Parathyroid adenoma (tissue), 2 donors: ENCODE data around the gene RPS3.
"Not testable (repeated sequence)": the region's sequence is repeated elsewhere in the genome, so short reads cannot be mapped to it uniquely, and the experiment has no call there.

Source experiments
- H2AFZ ChIP-seq: fragments of 300-600 bp; sonication (generic); one replicate; pipeline ENCODE4 v1.7.0; 2017; ENCODE audit warnings: antibody characterized with exemption, mild to moderate bottlenecking
- H3K27ac ChIP-seq: fragments of 300-600 bp; sonication (generic); one replicate; pipeline ENCODE4 v1.7.0; 2017
- H3K27me3 ChIP-seq: fragments of 300-600 bp; sonication (generic); one replicate; pipeline ENCODE4 v1.7.0; 2017; ENCODE audit warnings: low read length; ENCODE audit not compliant: control insufficient read depth, insufficient read depth
- H3K36me3 ChIP-seq: fragments of 300-600 bp; sonication (generic); one replicate; pipeline ENCODE4 v1.7.0; 2017; ENCODE audit warnings: low read length; ENCODE audit not compliant: control insufficient read depth, insufficient read depth
- H3K4me1 ChIP-seq: fragments of 300-600 bp; sonication (generic); one replicate; pipeline ENCODE4 v1.7.0; 2017; ENCODE audit warnings: control low read depth
- H3K4me2 ChIP-seq: fragments of 300-600 bp; sonication (generic); one replicate; pipeline ENCODE4 v1.7.0; 2017; ENCODE audit warnings: low read length
- H3K4me3 ChIP-seq: fragments of 300-600 bp; sonication (generic); one replicate; pipeline ENCODE4 v1.7.0; 2017; ENCODE audit warnings: low read depth, low read length
- H3K79me2 ChIP-seq: fragments of 300-600 bp; sonication (generic); one replicate; pipeline ENCODE4 v1.7.0; 2017; ENCODE audit warnings: control low read depth
- H3K9ac ChIP-seq: fragments of 300-600 bp; sonication (generic); one replicate; pipeline ENCODE4 v1.7.0; 2017; ENCODE audit warnings: mild to moderate bottlenecking
- H3K9me3 ChIP-seq: fragments of 300-600 bp; sonication (generic); one replicate; pipeline ENCODE4 v1.7.0; 2017; ENCODE audit warnings: low read length; ENCODE audit not compliant: control insufficient read depth
- CTCF ChIP-seq: fragments of 300-600 bp; sonication (generic); IDR thresholded peaks from one replicate; pipeline ENCODE4 v1.7.0; 2017; ENCODE audit warnings: antibody characterized with exemption, mild to moderate bottlenecking
- donor health status: primary hyperparathyroidism.

The RPS3 gene

GRCh38 chr11:75371949-75372876, 27.1 kb upstream of the RPS3 start:
- Histone ChIP-seq H3K4me3 (no peak overlapping the region), H3K36me3 (no peaks in the 10 kb centered on the region), H3K4me1 (no peaks in the 10 kb centered on the region), H3K9ac (no peak overlapping the region), H3K4me2 (no peak overlapping the region), H3K9me3 (no peaks in the 10 kb centered on the region), H3K79me2 (no peaks in the 10 kb centered on the region), H3K27me3 (no peaks in the 10 kb centered on the region), H2AFZ (no peak overlapping the region), H3K27ac (no peak overlapping the region)
- no peak for TF ChIP-seq CTCF

- Histone ChIP-seq H3K36me3 (no peaks in the 10 kb centered on the region), H3K27me3 (no peaks in the 10 kb centered on the region), H3K4me2 (no peak overlapping the region), H3K9me3 (no peaks in the 10 kb centered on the region), H3K4me1 (no peaks in the 10 kb centered on the region), H2AFZ (no peak overlapping the region), H3K27ac (no peak overlapping the region), H3K9ac (no peak overlapping the region), H3K79me2 (no peaks in the 10 kb centered on the region), H3K4me3 (no peak overlapping the region)
- TF ChIP-seq CTCF = no peak
These were observed 26.1 kb upstream of the RPS3 start for GRCh38 chr11:75373201-75373600.

GRCh38 chr11:75374646-75375045, 24.7 kb upstream of the RPS3 start:
- TF ChIP-seq CTCF = no peak
- Histone ChIP-seq H3K27ac (no peak overlapping the region), H3K4me1 (no peaks in the 10 kb centered on the region), H2AFZ (no peak overlapping the region), H3K9me3 (no peaks in the 10 kb centered on the region), H3K36me3 (no peaks in the 10 kb centered on the region), H3K27me3 (no peaks in the 10 kb centered on the region), H3K4me2 (no peak overlapping the region), H3K79me2 (no peaks in the 10 kb centered on the region), H3K4me3 (no peak overlapping the region), H3K9ac (no peak overlapping the region)

- Histone ChIP-seq H3K4me2 (no peak overlapping the region), H3K27ac (no peak overlapping the region), H3K9me3 (no peaks in the 10 kb centered on the region), H3K4me1 (no peaks in the 10 kb centered on the region), H3K9ac (no peak overlapping the region), H3K4me3 (no peak overlapping the region), H3K36me3 (no peaks in the 10 kb centered on the region), H3K79me2 (no peaks in the 10 kb centered on the region), H3K27me3 (no peaks in the 10 kb centered on the region), H2AFZ (no peak overlapping the region)
- no peak for TF ChIP-seq CTCF
These were observed 23.7 kb upstream of the RPS3 start for GRCh38 chr11:75375626-75376025.

- Histone ChIP-seq H3K36me3 (no peaks in the 10 kb centered on the region), H3K9me3 (no peaks in the 10 kb centered on the region), H3K4me3 (no peak overlapping the region), H3K9ac (no peak overlapping the region), H3K79me2 (no peaks in the 10 kb centered on the region), H3K4me1 (no peaks in the 10 kb centered on the region), H3K27me3 (no peaks in the 10 kb centered on the region), H3K27ac (no peak overlapping the region), H3K4me2 (no peak overlapping the region), H2AFZ (no peak overlapping the region)
- TF ChIP-seq CTCF = no peak
These were observed 23.1 kb upstream of the RPS3 start for GRCh38 chr11:75376175-75376574.

GRCh38 chr11:75378776-75379175, 20.5 kb upstream of the RPS3 start:
- not testable (repeated sequence) for H3K27ac ChIP-seq, H3K4me1 ChIP-seq, H3K27me3 ChIP-seq

More at GRCh38 chr11:75378776-75379175, 20.5 kb upstream of the RPS3 start:
- not testable (repeated sequence) for H2AFZ ChIP-seq, H3K79me2 ChIP-seq, H3K9ac ChIP-seq, H3K36me3 ChIP-seq, H3K4me2 ChIP-seq, H3K9me3 ChIP-seq, H3K4me3 ChIP-seq
